IMR-90 (cell line): Measurements from ENCODE around the gene THSD7B.

Experiments used
- POLR2A ChIP-seq: IDR thresholded peaks from 2 replicates; pipeline ENCODE4 v1.6.1; 2012; ENCODE audit warnings: mild to moderate bottlenecking, low read depth, low read length
- TF ChIP-seq, protein P1 (sequence below): conservative IDR thresholded peaks from 2 replicates; pipeline ENCODE4 v1.5.1; 2012; ENCODE audit warnings: mild to moderate bottlenecking, low read depth, low read length, improper control_type of control experiment

DNA sequence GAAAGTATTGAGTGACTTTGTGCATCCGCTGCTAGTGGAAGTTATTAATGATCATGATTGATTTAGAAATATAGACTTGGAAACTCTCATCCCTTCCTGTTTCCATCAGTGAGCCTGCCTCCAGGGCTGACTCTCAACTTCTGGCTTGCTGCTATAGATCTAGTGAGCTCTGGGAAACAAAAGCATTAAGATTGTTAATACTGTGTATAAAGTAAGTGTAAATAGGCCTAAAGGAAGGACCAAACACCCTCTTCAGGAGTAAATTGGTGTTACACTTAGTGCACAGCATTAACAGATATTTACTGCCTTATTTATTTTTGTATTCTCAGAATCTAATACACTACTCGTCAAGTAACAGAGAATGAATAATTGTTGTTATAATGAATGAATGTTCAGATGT lies 285.6 kb downstream of the THSD7B start:
- TF ChIP-seq POLR2A = no peak
- TF ChIP-seq, protein P1, sequence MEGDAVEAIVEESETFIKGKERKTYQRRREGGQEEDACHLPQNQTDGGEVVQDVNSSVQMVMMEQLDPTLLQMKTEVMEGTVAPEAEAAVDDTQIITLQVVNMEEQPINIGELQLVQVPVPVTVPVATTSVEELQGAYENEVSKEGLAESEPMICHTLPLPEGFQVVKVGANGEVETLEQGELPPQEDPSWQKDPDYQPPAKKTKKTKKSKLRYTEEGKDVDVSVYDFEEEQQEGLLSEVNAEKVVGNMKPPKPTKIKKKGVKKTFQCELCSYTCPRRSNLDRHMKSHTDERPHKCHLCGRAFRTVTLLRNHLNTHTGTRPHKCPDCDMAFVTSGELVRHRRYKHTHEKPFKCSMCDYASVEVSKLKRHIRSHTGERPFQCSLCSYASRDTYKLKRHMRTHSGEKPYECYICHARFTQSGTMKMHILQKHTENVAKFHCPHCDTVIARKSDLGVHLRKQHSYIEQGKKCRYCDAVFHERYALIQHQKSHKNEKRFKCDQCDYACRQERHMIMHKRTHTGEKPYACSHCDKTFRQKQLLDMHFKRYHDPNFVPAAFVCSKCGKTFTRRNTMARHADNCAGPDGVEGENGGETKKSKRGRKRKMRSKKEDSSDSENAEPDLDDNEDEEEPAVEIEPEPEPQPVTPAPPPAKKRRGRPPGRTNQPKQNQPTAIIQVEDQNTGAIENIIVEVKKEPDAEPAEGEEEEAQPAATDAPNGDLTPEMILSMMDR = no peak
